ENCODE data around the gene RAB19. TPM values are rescaled to one million over a fixed set of nuclear protein-coding genes. Genes with fewer than 3 reads are reported as not detected.

Gene RAB19, protein sequence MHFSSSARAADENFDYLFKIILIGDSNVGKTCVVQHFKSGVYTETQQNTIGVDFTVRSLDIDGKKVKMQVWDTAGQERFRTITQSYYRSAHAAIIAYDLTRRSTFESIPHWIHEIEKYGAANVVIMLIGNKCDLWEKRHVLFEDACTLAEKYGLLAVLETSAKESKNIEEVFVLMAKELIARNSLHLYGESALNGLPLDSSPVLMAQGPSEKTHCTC
- not detected for total RNA-seq
- polyA plus RNA-seq = not detected
- long read RNA-seq, donor 1 = 0 reads
- long read RNA-seq, donor 2 = 0 reads

DNA sequence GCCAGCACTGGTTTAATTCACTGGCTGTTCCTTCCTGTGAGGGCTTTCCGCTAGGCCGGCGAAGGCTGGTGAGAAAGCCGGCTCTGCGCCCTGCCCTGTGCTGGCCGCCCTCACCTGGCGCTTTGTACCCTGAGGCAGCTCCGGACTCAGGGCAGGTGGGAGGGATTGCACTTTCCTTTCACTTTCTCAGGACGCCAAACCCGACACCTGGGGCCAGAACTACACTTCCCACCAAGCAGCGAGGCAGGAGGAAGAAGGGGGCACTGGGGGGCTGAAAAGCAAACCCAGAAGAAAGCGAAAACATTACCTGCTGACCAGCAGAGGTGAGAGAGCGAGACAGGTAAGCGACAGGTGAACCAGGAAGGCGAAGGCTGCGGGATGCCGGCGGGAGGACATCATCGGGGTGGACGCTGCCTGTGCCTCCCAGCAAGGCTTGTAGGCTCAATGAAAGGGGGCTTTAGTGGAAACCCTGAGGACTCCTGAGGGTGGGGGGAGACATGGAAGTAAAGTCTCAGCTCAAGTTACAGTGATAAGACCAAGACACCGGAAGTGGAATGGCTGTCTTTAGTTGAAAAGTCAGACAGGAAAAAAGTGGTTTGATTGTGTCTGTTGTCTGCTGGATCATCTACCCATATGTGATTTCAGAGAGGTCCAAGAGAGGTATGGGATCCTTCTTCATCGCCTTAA lies at the start of gene RAB19:
Gene RAB19 (plus strand): TSS at position 181 of the 687 bp plus-strand sequence. CDS start 3,589 bp downstream, outside the sequence.
- TF ChIP-seq, protein P1, sequence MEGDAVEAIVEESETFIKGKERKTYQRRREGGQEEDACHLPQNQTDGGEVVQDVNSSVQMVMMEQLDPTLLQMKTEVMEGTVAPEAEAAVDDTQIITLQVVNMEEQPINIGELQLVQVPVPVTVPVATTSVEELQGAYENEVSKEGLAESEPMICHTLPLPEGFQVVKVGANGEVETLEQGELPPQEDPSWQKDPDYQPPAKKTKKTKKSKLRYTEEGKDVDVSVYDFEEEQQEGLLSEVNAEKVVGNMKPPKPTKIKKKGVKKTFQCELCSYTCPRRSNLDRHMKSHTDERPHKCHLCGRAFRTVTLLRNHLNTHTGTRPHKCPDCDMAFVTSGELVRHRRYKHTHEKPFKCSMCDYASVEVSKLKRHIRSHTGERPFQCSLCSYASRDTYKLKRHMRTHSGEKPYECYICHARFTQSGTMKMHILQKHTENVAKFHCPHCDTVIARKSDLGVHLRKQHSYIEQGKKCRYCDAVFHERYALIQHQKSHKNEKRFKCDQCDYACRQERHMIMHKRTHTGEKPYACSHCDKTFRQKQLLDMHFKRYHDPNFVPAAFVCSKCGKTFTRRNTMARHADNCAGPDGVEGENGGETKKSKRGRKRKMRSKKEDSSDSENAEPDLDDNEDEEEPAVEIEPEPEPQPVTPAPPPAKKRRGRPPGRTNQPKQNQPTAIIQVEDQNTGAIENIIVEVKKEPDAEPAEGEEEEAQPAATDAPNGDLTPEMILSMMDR (IDR thresholded peaks at IDR 0.05) = no peak
- Histone ChIP-seq H3K36me3 (ENCODE audit: insufficient read depth in 1 of 2, low read depth in 1 of 2) (no peaks in the 10 kb centered on the region), H3K4me1 (no peaks in the 10 kb centered on the region), H3K4me3 (peak within 1 kb of the TSS; percentile 48), H3K27me3 (ENCODE audit: insufficient read depth in 3 of 3, low read length in 2 of 3) (peaks cover 0 to 19% (median 4%) of the 10 kb centered on the region in 3 donors), H3K9me3 (no peaks in the 10 kb centered on the region), H3K27ac (no peak within 1 kb of the TSS)
- WGBS, 3 donors = 14 to 17% (median 14%) methylated on average over 22 of the region's 22 CpGs
- no peak for DNase-seq
- ATAC-seq = no peak
- intact Hi-C loops (cut with DNase I) = loop anchor here in 1 of 2 donors (10.0 kb wide), 1 partner anchor 251 kb away; no protein-coding TSS in a partner anchor

DNA sequence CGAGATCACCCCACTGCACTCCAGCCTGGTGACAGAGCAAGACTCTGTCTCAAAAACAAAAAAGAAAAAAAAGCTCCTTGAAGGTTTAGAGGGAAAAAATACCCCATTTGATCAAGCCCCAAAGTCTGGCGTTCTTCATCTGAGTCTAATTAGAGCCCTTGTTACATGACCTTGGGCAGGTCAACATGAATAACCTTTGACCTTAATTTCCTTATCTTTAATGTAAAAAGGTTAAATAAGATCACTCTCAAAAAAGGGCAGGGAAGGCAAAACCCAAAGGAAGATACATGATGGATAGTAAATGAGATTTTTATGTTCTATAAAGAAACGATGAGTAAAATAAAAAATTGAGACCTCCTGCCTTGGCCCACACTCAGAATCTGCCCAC lies 45.8 kb upstream of the RAB19 start:
- no peak overlapping the region for H3K27ac ChIP-seq
- no peak overlapping the region for H3K4me3 ChIP-seq
- ATAC-seq (no peak), DNase-seq (no peak)
- H3K4me1 ChIP-seq = no peaks in the 10 kb centered on the region
- WGBS, 3 donors = 91 to 95% (median 92%) methylated on average over 3 of the region's 3 CpGs
- TF ChIP-seq, protein P1 (IDR thresholded peaks at IDR 0.05) = no peak
- intact Hi-C loops (cut with DNase I) = no loop called here
- H3K9me3 ChIP-seq = no peaks in the 10 kb centered on the region
- H3K36me3 ChIP-seq (ENCODE audit: insufficient read depth in 1 of 2, low read depth in 1 of 2) = peaks cover 0 to 61% of the 10 kb centered on the region in 2 donors
- no peaks in the 10 kb centered on the region for H3K27me3 ChIP-seq (ENCODE audit: insufficient read depth in 3 of 3, low read length in 2 of 3)

DNA sequence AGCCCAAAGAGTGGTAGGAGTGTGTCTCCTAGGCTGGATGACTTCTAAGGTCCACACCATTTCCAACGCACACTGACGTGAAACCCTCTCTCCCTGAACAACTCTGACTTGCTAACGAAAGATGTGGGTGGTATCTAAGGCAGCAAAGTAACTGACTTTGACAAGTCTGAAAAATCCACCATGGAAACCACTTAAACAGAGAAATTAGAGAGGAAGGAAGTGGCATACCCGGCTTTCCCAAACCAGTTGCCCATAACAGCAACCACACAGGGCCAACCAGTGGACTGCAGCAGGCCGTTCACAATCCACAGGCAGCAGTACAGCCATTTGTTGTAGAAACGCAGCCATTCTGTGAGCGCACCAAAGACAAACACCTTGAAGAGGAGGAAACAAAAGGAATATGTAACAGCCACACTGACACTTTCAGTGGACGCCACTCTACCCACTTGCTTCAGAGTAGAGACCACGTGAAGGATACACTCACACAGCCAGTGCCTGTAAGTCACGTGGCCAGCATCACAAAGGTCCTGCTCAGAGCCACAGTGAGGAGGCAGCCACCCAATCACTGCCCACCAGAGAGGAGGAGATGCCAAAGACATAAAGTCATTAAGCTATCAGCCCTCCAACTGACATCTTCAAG lies 45.3 kb upstream of the RAB19 start:
- no peak for DNase-seq
- Histone ChIP-seq H3K36me3 (ENCODE audit: insufficient read depth in 1 of 2, low read depth in 1 of 2) (peaks cover 0 to 56% of the 10 kb centered on the region in 2 donors), H3K9me3 (no peaks in the 10 kb centered on the region), H3K27ac (no peak overlapping the region), H3K27me3 (ENCODE audit: insufficient read depth in 3 of 3, low read length in 2 of 3) (no peaks in the 10 kb centered on the region), H3K4me3 (no peak overlapping the region), H3K4me1 (no peaks in the 10 kb centered on the region)
- no peak for ATAC-seq
- intact Hi-C loops (cut with DNase I) = no loop called here
- 84 to 88% (median 85%) methylated on average over 10 of the region's 10 CpGs for WGBS, 3 donors
- TF ChIP-seq, protein P1 (IDR thresholded peaks at IDR 0.05) = no peak

DNA sequence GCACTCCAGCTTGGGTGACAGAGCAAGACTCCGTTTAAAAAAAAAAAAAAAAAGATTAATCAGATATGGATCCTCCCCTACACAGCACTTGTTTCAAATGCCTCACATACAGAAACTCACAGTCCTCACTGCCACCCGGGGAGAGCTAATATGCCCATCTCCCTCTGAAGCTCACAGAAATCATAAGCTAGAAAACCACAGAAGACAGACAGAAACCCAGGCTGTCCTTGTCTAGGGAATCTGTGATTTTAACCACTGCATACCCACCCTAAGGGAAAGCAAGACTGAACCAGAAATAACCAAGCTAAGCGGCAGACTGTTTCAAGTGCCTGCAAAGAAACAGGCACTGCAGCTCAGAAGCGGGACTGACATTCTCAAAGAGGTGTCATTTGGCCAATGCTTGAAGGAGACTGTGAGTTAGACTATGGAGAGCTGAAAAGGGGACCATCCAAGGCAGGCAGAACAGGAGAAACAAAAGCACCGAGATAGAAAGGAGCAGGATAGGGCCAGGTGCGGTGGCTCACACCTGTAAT lies 43.1 kb upstream of the RAB19 start:
- Histone ChIP-seq H3K27me3 (ENCODE audit: insufficient read depth in 3 of 3, low read length in 2 of 3) (no peaks in the 10 kb centered on the region), H3K9me3 (no peaks in the 10 kb centered on the region), H3K4me3 (no peak overlapping the region), H3K27ac (no peak overlapping the region), H3K36me3 (ENCODE audit: insufficient read depth in 1 of 2, low read depth in 1 of 2) (peaks cover 0 to 42% of the 10 kb centered on the region in 2 donors), H3K4me1 (no peaks in the 10 kb centered on the region)
- DNase-seq (no peak), ATAC-seq (no peak)
- intact Hi-C loops (cut with DNase I) = no loop called here
- WGBS, 3 donors = 87 to 94% (median 89%) methylated on average over 6 of the region's 6 CpGs
- TF ChIP-seq, protein P1 (IDR thresholded peaks at IDR 0.05) = no peak
